ENCODE measurements around the gene ARHGEF39. TPM values are rescaled to one million over a fixed set of nuclear protein-coding genes. Genes with fewer than 3 reads are reported as not detected.

ARHGEF39 gene
- total RNA-seq, 1 donor from 2014 or later, result 1.1 TPM

GRCh38 chr9:35665471-35665818, 450 bp upstream of the ARHGEF39 start:
- no peaks in the 10 kb centered on the region for H3K27me3 ChIP-seq
- no peak for TF ChIP-seq CTCF (IDR thresholded peaks at IDR 0.05)
- intact Hi-C loops (cut with DNase I), result loop anchor here (2.0 kb wide), 1 partner anchor 15 kb away; no protein-coding TSS in a partner anchor
- H3K4me1 ChIP-seq, result peaks cover 12 to 22% of the 10 kb centered on the region in 2 donors
- no peaks in the 10 kb centered on the region for H3K9me3 ChIP-seq
- H3K4me3 ChIP-seq, result peak overlapping the region; percentile 58 to 69
- peak overlapping the region; percentile 97 to 100 for H3K27ac ChIP-seq
- DNase-seq (ENCODE audit: low spot score in 2 of 2), result no peak
- peaks cover 1 to 17% of the 10 kb centered on the region in 2 donors for H3K36me3 ChIP-seq

- Histone ChIP-seq H3K36me3 (peaks cover 6 to 23% of the 10 kb centered on the region in 2 donors), H3K9me3 (no peaks in the 10 kb centered on the region), H3K4me3 (no peak overlapping the region), H3K27me3 (no peaks in the 10 kb centered on the region), H3K4me1 (peaks cover 15 to 30% of the 10 kb centered on the region in 2 donors), H3K27ac (peak overlapping the region; percentile 97 to 100)
- intact Hi-C loops (cut with DNase I), result no loop called here
- TF ChIP-seq CTCF (IDR thresholded peaks at IDR 0.05), result no peak
- no peak for DNase-seq (ENCODE audit: low spot score in 2 of 2)
Measured at GRCh38 chr9:35662437-35662836, 2.6 kb downstream of the ARHGEF39 start.

GRCh38 chr9:35661756-35662350, 3.1 kb downstream of the ARHGEF39 start:
- Histone ChIP-seq H3K9me3 (no peaks in the 10 kb centered on the region), H3K4me3 (no peak overlapping the region), H3K27me3 (no peaks in the 10 kb centered on the region), H3K27ac (peak overlapping the region; percentile 97 to 100), H3K4me1 (peaks cover 15 to 36% of the 10 kb centered on the region in 2 donors), H3K36me3 (peaks cover 6 to 23% of the 10 kb centered on the region in 2 donors)
- DNase-seq (ENCODE audit: low spot score in 2 of 2), result no peak
- TF ChIP-seq CTCF (IDR thresholded peaks at IDR 0.05), result no peak
- intact Hi-C loops (cut with DNase I), result no loop called here

- peak overlapping the region; percentile 88 to 99 for H3K4me3 ChIP-seq
- peaks cover 15 to 40% of the 10 kb centered on the region in 2 donors for H3K4me1 ChIP-seq
- peak; percentile 31 to 71 (median 43) for TF ChIP-seq CTCF (IDR thresholded peaks at IDR 0.05)
- H3K36me3 ChIP-seq, result peaks cover 6 to 23% of the 10 kb centered on the region in 2 donors
- no peaks in the 10 kb centered on the region for H3K9me3 ChIP-seq
- intact Hi-C loops (cut with DNase I), result no loop called here
- H3K27ac ChIP-seq, result peak overlapping the region; percentile 97 to 100
- DNase-seq (ENCODE audit: low spot score in 2 of 2), result no peak
- H3K27me3 ChIP-seq, result no peaks in the 10 kb centered on the region
Measured at GRCh38 chr9:35660966-35661415, 4.0 kb downstream of the ARHGEF39 start.

GRCh38 chr9:35659340-35659739, 5.7 kb downstream of the ARHGEF39 start:
- H3K27me3 ChIP-seq, result no peaks in the 10 kb centered on the region
- H3K36me3 ChIP-seq, result peaks cover 6 to 23% of the 10 kb centered on the region in 2 donors
- peak in 1 of 2 donors; percentile 93 for DNase-seq (ENCODE audit: low spot score in 2 of 2)
- peak overlapping the region; percentile 88 to 99 for H3K4me3 ChIP-seq
- H3K4me1 ChIP-seq, result peaks cover 5 to 35% of the 10 kb centered on the region in 2 donors
- H3K9me3 ChIP-seq, result no peaks in the 10 kb centered on the region
- TF ChIP-seq CTCF (IDR thresholded peaks at IDR 0.05), result no peak
- intact Hi-C loops (cut with DNase I), result loop anchor here (1.0 to 10.0 kb wide), 5 partner anchors 69 to 667 kb away; partner anchors contain the start of genes FAM221B, HRCT1, SPAAR and SPAG8
- peak overlapping the region; percentile 97 to 100 for H3K27ac ChIP-seq

Measured in ascending aorta (tissue), 2 donors.